Right lung (tissue), 5 donors: ENCODE measurements around the gene ERBB4. TPM values are rescaled to one million over a fixed set of nuclear protein-coding genes. Genes with fewer than 3 reads are reported as not detected.
A peak's percentile ranks its signal among the peaks of the same experiment; 100 is the strongest.

Experiments
- DNase-seq, 2 donors: peaks; one replicate each; pipeline ENCODE4 v3.0.0-alpha.2; 2013
- polyA plus RNA-seq, 5 donors: library from polyadenylated mRNA; unstranded; fragments of 120-200 nt; gene quantifications; one replicate each; pipeline versions ENCODE4 v1.2.1 to v1.2.3, GENCODE V29; 2013; ENCODE audit warnings: inconsistent platforms in 1 of 5, low replicate concordance in 1 of 5; ENCODE audit not compliant: insufficient read length in 5 of 5, insufficient read depth in 1 of 5

Gene ERBB4
- polyA plus RNA-seq, 5 donors: 0.90 to 1.9 (median 1.2) TPM

DNA sequence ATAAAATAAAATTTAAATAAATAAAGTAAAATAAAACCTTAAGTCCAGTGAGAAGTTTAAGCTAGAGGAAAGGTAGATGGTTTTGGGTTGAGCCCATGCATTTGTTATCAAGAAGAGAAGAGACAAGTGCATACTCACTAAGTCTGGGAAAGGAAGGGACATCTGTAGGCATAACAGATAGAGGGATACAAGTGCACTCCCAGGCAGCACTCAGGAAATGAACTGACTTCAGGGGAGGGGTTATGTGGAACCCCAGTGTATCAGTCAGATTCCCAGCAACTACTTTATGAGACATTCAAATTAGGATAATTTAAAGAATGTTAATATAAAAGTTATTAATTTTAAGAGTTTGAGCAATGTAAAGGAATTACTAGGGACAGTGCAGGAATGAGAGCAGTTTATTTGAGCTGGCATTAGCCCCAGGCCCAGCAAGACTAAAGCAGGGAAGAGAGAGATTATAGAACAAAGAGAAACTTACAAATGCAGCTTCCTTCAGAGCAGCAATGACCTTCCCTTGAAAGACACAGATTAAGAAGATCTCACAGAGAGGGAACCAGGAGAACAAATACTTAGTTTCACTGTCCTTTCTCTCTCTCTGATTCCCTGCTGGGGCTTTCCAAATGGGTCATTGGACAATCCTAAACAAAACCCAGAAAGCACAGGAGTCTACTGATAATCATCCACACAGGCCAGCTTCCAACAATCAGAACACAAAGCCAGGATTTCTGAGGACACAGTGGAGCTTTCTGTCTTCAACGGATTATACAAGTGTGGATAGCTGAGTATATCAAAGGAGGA is 109.7 kb downstream of the ERBB4 start:
- DNase-seq: no peak

DNA sequence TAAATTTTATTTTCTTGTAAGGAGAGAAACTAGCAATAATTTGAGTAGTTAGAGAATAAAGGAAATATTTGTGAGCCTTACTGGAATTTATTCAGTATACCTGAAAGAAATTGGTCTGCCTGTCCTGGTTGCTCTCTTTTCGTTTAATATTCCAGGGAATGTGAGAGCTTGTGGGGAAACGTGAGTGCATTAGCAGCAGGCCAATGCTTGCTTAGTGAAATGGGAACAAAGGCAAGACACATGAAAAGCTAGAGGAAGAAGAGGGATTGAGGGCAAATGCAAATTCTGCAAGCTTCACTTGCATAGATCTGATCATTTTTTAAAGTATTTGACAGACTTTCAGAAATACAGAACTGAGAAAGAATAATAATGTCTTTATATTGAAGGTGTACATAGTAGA is 111.0 kb downstream of the ERBB4 start:
- no peak for DNase-seq

DNA sequence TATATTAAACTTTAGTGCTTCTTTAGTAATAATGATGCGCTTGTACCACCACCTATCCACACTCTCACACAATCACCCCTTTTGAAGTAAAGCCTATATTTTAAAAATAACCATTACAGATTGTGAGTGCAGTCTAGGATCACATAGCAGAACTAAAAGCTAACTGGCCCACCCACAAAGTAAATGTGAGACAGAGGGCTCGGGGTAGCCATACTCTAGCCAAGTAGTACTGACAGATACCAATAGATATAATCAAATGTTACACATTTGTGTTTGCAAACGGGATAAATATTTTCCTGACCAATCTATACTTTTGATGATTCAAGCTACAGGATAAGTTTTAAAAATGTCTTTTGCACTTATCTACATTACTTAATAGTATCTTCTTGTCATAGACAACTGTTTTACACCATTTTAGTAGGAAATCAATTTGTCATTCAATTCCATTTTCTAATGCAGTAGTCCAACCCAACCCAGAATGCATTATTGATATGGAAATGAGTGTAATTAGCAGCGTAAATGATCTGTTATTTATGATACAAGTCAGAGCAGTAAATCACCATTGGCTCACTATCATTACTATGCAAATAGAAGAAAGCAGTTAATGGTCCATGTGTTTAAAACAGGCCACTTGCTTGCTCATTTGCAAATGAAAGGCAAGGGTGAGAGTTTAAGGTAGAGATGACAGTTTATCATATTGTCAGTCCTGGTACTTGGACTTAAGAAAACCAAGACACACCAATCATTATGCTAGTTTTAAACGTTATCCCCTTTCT is 111.8 kb downstream of the ERBB4 start:
- DNase-seq: no peak

DNA sequence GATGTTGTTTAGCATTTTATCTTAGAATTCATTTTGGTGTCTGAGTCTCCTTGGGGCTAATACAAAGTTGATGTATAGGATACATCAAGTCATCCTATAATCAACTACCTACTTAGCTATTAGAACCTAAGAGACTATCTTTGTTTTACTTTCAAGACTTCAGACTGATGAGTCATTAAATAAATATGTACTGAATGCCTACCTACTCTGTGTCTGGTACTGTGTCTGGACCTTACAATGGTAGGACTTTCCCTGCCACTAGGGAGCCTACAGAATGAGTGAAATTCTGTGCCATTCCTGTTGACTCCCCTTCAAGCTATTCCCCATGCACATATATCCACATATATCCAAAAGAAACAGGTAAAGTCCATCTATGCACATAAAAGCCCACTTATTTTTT is 114.5 kb downstream of the ERBB4 start:
- no peak for DNase-seq

DNA sequence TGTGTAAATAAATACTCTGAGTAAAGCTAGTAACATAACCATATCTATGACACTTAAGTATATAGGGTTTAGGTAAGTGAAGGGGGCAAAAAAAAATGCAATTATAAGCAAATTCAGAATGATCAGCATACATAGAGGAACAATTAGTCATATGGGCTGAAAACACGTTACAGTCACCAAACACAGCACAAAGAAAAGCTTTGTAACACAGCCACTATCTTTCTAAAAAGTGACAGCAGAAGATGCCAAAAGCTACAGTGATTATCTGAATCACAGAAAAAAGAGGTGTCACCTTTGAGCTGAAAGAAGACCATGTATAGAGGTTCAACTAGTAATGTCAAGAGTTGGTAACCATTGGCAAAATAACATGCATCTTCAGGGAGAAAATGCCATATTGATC is 115.5 kb downstream of the ERBB4 start:
- DNase-seq: no peak

DNA sequence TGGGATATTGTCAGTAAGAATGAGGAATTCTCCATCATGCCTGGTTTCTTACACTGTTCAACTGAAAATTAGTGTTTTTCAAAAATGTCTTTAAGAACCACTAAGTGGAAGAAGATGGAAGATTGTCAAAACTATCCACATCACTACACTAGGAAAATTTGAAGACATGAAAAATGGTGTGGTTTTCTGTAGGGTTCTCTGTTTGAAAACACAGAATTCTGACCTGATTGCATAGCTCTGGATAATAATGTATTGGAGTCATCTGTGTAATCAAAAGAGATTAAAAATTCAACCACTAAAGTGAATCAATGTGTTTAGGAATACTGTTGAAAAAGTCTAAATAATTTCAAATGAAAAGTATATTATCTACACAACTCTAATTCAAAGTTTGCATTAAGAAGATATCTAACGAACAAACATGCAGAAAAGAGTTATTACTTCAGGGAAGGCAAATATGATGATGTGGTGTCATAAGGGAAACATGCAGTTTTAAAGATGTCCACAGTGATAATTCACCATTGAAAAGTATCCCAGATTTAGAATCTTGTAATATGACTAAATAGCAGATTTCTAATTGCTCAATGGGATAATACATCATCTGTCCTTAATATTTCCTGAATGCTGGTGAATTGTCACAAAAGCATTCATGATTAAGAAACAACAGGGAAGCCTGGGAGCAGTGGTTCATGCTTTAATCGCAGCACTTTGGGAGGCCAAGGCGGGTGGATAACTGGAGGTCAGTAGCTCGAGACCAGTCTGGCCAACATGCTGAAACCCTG is 116.9 kb downstream of the ERBB4 start:
- DNase-seq: no peak

DNA sequence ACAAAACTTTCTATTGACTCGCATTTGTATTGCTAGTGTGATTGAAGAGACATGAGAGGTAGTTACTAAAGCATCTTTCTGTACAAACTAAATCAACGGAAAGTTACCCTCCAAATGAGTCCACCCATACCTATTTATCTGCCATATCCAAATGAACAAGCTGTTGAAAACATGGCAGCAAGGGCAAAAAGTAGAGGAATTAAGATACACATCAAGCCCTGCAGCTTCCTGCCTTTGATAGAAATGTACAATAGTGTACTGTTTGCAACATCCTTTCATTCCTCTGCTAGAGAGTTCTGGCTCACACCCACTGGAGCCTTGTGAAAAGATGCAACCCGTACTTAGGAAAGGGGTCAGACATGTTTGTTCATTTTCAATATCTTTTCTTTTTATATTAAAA is 122.5 kb downstream of the ERBB4 start:
- DNase-seq: no peak

DNA sequence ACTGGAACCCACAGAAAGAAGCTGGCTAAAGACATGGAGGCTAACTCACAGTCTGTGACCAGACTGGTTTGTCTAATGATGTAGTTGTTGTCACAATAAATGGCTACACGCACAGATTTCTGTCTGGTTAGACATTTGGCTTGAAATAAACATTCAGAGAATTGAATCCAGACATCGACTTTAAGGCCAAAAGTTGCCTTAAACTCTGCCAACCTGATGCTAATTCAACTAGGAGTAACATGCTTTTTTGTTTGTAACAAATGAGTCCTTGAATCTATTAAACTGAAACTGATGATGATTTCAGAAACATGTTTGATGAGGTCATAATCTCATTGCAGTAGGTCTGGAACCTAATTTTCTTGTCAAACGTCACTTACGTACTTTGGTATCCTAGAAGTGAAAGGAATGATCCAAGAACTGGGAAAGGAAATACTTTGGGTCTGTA is 123.8 kb downstream of the ERBB4 start:
- DNase-seq: no peak

DNA sequence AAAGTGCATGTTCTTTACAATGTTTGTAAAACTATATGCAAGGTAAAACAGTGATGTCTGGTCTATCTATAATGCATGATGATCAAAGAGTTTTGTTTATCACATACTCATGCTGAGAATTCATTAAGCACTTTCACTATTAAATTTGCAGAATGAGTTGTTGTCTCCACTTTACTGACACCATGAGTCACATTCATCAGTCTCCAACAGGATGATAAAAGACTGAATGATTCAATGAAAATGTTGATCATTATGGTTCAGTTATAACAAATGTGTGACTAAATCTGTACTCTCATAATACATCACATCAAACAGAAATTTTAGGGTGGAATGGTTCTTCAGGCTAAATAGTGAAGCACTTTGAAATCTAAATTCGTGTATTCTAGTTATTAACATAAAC is 129.0 kb downstream of the ERBB4 start:
- DNase-seq: no peak

DNA sequence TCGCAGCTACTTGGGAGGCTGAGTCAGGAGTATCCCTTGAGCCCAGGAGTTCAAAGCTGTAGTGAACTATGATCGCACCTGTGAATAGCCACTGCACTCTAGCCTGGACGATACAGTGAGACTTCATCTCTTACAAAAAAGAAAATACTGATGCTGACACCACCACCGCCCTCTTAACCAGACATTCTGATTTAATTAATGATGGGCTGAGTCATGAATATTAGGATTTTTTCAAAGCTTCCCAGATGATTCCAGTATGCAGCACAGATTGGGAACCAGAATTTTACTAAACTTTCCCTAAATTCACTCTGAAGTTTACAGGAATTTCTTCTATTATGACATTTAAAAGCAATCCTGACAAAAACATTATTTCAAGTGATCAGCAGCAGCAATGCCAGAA is 130.1 kb downstream of the ERBB4 start:
- no peak for DNase-seq

DNA sequence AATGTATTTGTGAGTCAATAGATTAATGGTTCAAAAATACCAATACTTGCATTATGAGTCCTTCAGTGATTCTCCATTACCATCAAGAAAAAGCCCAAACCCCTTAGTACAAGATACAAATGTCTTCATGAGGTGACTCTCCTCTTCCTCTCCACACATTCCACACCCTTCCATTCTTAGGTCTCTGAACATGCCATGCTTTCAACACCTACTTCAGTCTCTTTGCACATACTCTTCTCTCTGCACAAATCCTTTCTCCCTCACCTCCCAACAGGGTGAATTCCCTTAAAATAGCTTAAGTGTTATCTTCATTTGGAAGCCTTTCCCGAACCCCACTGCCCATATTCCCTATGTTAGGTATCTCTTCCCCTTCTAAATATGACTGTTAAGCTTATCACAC is 131.9 kb downstream of the ERBB4 start:
- DNase-seq: no peak

DNA sequence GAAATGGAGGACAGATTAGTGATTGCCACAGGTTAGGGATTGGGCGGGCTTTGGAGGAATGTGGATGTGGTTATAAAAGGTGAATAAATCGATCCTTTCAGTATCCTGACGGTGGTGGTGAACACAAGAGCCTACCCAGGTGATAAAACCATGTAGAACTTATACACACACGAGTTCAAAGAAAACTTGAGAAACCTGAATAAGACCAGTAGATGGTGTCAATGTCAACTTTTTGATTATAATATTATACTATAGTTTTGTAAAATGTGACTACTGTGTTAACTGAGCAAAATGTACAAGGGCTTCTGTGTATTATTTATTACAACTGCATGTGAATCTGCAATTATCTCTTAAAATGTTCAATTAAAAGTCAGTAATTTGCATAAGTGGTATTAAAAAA is 136.3 kb downstream of the ERBB4 start:
- DNase-seq: no peak

DNA sequence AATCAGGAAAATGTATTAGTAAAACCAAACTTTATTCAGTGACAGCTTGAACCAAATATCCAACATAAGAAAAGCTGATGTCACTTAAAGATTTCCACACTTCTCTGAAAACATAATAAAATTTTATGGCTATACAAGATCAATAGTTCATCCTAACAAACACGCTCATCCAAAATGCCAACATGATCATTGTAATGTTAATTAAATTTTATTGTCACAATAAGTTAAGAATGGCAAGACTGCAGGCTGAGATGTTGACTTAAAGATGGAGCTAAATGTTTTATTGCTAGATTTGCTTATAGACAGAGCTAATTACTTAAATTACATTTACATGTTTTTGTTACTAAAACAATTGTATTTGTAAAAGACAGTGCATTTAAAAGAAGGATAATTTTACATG is 140.3 kb downstream of the ERBB4 start:
- DNase-seq: no peak

DNA sequence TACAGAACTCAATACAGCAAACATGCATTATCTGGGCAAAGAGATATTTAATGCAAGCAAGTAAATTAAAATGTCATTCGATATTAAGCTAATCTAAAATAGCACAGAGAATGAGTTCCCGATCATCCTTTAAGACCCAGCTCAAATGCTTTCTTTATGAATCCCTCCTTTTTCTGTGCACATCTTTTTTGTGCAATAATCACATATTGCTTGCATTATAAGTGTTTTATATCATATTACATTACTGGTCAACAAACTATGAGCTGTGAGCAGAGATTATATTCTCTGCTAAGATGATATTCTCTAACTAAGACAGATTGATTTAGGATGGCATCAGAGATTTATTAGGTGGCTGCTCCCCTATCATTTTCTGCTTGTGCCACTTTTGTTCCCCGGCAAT is 146.1 kb downstream of the ERBB4 start:
- DNase-seq: no peak

DNA sequence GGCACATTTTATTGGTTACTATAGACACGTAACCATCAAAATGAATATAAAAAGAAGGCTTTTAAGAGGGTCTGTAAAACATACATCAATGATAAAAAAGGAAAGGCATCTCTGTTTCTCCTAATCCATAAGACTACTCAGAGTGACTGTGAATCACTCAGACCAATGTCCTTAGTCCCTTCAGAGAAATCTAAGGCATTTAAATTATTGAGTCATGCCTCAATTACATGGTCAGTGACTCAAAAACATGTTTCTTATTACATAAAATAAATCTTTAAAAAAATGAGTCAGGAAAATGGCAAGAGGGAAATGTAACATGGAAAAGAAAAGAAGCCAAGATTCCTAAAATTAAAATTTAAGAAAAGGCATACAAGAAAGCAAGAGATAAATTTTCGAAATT is 146.6 kb downstream of the ERBB4 start:
- DNase-seq: no peak

DNA sequence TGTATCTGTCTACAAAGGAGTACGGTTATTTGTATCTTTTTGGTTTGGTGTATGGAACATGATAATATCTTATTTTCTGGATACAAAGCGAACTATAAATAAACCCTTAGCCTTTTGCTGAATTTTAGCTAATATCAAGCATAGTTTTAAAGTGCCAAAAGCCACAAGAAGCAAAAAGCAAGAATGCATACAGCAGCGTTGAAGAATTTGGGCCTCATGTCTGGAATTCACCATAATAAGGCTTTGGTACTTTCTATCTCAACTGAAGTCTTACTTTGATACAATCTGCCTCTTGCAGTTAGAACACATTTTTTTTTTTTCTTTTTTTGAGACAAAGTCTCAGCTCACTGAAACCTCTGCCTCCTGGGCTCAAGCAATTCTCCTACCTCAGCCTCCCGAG is 151.5 kb downstream of the ERBB4 start:
- DNase-seq: no peak

DNA sequence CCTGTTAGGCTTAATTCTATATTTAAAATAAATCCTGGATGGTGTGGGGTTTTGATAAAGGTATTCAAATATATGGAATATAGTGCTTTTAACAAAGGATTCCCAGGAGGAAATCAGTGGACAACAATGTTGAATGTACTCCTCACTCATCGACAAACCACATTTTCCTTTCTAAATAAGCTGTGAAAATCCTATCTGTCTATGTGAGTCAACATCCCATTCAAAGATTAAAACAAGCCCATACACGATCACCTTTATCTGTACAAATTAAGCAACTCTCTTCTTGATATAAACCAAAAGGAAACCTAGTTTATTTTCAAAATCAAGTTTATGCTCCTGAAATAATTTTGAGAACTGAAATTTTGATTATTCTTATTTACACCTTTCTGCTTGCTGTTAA is 153.4 kb downstream of the ERBB4 start:
- DNase-seq: no peak

DNA sequence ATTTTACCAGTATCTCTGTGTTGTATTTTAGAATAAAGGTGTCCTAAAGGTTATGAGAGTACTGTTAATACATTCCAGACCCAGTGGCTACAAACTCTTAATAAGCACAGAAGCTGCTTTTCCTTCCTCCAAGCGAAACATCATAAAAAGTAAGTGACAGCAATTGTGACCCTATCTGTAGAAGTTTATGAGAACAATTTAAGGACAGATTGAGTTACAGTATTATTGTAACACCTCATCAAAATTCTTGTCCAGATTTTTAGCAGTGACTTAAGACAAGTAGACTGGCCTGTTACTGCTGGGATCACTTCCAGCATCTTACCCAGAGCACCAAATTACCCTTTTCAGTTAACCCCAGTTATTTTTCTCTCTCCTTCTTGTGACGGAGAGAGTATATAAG is 154.6 kb downstream of the ERBB4 start:
- peak in 1 of 2 donors; percentile 3 for DNase-seq

DNA sequence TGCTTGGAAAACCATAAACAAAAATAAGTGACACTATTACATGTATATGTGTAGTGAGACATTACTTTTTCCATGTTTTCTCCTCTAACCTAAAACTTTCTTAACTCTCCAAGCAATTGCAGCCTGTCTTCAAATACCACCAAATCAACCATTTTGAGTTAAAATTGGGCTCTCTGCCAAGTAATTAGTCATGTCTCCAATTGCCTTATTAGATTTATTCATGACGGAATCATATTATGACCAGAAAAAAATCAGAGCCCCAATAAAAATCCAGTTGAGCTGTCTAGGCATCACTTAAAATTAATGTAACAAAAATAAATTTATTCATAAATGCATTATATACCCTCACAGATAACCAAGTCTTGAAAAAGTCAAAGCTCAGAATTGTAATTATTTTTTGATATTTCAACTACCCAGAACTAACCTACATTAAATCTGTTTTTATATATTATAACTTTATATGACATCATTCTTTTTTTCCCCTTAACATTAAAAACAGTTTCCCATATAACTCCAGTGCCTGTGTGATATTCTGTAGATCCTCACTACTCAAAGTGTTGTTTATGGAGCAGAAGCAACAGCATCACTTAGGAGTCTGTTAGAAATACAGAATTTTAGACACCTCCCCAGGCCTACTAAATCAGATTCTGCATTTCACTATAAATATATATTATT is 157.0 kb downstream of the ERBB4 start:
- no peak for DNase-seq

DNA sequence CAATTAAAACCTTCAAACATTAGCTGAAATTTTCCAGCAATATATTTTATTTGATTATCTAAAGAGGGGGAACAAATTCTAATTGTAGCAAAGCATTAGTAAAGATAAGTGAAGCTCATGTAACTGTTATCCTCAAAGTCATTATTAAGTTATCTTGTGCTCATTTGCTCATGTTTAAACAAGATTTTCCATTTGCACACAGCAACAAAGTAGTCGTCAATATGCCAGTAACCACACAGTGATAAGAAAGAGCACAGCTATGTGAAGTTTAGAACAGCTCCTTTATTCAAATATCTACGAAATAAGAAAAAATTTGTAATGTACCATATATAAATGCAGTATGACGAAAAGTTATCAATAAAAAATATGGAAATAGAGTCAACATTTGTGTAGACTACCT is 159.5 kb downstream of the ERBB4 start:
- DNase-seq: no peak

DNA sequence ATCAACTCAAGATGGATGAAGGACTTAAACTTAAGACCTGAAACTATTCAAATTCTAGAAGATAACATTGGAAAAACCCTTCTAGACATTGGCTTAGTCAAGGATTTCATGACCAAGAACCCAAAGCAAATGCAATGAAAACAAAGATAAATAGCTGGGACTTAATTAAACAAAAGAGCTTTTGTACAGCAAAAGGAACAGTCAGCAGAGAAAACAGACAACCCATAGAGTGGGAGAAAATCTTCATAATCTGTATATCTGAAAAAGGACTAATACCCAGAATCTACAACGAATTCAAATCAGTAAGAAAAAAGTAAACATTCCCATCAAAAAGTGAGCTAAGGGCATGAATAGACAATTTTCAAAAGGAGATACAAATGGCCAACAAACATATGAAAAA is 171.2 kb downstream of the ERBB4 start:
- no peak for DNase-seq
